Measurements from ENCODE around the gene YPEL2.
"Not testable (repeated sequence)": the region's sequence is repeated elsewhere in the genome, so short reads cannot be mapped to it uniquely, and the experiment has no call there.

DNA sequence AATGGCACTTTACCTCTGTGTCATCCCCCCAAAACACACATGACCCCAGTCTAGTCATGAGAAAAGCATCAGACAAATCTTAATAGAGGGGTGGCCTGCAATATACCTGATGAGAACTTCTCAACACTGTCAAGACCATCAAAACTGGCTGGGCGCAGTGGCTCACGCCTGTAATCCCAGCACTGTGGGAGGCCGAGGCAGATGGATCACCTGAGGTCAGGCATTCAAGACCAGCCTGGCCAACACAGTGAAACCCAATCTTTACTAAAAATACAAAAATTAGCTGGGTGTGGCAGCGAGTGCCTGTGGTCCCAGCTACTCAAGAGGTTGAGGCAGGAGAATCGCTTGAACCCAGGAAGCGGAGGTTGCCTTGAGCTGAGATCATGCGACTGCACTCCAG is 19.9 kb upstream of the YPEL2 start:
- TF ChIP-seq, protein P1, sequence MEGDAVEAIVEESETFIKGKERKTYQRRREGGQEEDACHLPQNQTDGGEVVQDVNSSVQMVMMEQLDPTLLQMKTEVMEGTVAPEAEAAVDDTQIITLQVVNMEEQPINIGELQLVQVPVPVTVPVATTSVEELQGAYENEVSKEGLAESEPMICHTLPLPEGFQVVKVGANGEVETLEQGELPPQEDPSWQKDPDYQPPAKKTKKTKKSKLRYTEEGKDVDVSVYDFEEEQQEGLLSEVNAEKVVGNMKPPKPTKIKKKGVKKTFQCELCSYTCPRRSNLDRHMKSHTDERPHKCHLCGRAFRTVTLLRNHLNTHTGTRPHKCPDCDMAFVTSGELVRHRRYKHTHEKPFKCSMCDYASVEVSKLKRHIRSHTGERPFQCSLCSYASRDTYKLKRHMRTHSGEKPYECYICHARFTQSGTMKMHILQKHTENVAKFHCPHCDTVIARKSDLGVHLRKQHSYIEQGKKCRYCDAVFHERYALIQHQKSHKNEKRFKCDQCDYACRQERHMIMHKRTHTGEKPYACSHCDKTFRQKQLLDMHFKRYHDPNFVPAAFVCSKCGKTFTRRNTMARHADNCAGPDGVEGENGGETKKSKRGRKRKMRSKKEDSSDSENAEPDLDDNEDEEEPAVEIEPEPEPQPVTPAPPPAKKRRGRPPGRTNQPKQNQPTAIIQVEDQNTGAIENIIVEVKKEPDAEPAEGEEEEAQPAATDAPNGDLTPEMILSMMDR (IDR thresholded peaks at IDR 0.05) = not testable (repeated sequence)
- TF ChIP-seq EP300, POLR2A (IDR thresholded peaks at IDR 0.05): not testable (repeated sequence)
